Measurements from ENCODE around the gene SYNRG. TPM values are rescaled to one million over a fixed set of nuclear protein-coding genes. Genes with fewer than 3 reads are reported as not detected.

Gene SYNRG
- total RNA-seq, 2 experiments from 2014 or later, result 33.7 to 35.8 TPM

DNA sequence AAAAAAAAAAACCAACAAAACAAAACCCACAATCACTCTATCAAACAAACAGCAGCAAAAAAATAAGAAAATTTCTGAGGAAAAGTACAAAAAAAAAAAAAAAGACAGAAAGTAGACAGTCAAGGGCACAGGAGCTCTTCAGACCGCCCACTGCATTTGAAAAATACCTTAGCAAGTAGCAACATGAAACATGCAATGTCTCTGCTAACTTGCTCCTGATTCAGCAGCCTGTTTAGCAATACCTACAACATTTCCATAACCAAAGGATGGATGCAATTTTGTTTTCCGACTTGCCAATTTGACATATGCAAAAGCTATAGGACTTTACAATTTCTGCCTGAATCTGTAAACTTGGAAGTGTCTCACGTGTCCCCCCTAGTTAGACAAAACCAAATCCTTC is 57.4 kb downstream of the SYNRG start:
- ChIA-PET CTCF (interaction anchor here (0.9 kb wide), 1 partner anchor 25 kb away, joined by 3 read pairs; no protein-coding TSS in a partner anchor), POLR2A (interaction anchor here (0.6 kb wide), 1 partner anchor 151 kb away, joined by 8 read pairs; no protein-coding TSS in a partner anchor)

DNA sequence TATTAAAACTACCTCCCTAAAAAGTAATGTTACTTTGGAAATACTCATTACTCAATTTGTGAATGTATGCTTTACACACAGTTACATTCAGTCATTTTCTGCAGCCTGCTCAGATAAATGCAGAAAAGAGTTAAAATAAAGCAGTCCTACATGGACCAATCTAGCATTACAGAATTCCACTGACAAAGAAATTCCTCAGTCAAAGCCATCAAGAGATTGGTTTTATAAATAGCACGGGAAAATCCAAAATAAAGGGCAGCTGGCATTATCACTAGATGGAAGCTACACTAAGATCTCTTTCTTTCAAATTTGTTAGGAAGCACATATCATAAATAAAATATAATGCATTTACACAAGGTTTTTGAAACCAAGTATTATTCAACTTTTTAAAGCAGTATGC is 61.2 kb downstream of the SYNRG start:
- ChIA-PET POLR2A (no interaction called here), CTCF (interaction anchor here (0.7 kb wide), 1 partner anchor 296 kb away, joined by 3 read pairs; no protein-coding TSS in a partner anchor)

DNA sequence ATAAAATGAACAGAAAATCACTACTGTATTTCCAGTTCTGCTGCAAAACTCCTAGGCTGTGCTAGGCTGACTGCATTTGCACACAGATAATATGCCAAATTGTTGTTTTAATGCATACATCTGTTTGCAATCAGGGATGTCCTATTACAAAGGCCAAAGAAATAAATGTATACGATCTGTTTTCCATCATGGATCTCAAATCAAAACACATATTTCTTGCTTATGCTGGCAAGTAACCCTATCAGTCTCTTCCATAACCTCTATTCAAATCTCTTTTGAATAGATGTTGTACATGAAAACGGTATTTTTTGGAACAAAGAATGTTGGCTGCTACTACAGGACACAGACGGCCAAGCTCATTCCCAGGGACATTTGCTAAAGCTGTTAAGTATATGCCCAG is 62.9 kb downstream of the SYNRG start:
- CTCF ChIA-PET, result no interaction called here

DNA sequence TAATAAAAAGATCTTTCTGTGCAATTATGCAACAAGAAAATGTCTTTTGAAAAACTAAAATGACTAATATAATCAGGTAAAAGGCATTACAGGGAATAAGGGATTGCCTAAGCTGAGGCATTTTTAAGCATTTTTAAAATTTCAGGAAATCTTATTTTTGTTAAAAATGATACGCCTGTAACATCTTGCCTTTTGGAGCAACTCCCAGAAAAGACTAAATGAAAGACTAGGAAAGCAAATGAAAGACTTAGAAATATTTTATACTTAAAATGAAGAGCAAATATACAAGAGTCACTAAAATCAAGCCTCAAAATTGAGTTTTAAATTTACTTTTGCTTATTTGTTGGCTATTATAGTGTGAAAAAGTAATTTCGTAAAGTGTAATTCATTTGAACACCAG is 63.7 kb downstream of the SYNRG start:
- CTCF ChIA-PET, result no interaction called here
- POLR2A ChIA-PET, result no interaction called here

More for the DNA sequence above, 62.9 kb downstream of the SYNRG start:
- POLR2A ChIA-PET, result no interaction called here

DNA sequence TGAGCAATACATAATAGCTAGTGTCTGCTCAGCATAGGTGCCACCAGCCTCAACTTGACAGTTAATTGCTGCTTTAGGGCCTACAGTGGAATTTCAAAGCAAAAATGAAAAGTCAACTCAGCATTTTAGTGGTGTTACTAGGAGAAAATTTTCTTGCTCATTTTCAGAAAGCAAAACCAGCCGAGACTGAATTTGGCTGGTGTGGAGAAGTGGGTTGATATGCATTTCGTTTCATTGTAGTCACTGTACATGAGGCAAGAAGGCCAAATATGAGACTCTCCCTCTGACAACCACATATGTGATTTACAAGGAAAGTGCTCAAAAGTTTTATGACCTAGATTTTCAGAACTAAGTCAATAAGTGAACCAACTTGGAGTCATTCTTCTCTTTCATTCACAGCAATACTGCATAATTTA is 65.6 kb downstream of the SYNRG start:
- CTCF ChIA-PET, result interaction anchor here (0.6 to 0.7 kb wide), 3 partner anchors 9 to 141 kb away, joined by 3 read pairs; no protein-coding TSS in a partner anchor
- POLR2A ChIA-PET, result no interaction called here

DNA sequence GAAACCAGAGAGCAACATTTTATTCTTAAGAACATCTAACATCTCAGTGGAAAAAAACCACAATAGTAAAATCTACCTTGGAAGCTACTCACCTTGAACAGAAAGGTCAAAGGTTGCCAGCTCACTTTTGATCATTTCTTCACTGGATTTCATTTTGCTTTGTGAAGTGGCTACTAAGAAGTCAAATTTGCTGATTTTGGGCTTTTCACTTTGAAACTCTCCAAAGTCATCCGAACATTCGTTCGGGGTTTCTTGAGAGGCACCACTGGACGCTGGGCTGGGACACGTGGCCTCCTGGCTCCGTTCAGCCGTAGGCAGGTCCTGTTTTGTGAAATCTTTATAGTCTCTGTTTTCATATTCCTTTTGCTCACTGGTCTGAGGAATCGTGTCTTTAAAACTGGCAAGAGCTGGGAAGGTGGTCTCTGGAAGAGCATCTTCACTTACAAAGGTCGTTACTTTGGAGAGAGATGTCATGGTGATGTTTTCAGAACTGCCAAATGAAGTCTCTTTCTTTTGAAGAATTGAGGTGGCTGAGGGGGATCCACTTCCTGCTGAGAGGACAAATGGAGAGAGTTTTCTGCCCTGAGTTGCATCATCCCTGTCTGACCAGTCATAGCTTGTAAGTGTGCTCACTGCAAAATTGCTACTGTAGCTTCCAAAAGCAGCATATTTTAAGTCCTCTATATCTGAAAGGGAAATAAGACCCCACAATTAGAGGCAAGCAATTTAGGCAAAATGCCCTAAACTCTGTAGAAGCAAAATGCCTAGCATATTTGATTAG is 67.1 kb downstream of the SYNRG start:
- POLR2A ChIA-PET, result no interaction called here
- CTCF ChIA-PET, result interaction anchor here (0.6 kb wide), 1 partner anchor 238 kb away, joined by 3 read pairs; no protein-coding TSS in a partner anchor

DNA sequence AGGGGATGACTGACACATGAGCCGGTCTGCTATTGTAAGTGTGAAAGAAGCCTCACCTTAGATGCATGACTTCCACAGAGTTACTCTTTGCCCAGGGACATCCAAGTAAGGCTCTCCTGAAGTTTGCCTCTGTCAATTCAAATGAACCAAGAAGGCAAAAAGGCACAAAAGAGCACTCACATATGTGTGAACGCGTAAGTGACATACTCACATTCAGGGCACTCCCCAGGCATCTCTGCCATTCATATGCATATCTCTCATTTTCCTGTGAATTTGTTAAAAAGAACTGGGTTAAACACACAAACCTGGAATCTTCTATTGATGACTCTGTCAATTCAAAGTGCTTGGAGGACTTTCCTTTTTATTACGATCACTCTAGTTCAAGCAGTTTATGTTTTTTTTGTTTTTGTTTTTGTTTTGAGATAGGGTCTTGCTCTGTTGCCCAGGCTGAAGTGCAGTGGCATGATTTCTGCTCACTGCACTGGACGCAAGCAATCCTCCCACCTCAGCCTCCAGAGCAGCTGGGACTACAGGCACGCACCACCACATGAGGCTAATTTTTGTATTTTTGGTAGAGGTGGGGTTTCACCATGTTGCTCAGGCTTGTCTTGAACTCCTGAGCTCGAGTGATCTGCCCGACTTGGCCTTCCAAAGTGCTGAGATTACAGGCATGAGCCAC is 70.1 kb downstream of the SYNRG start:
- ChIA-PET CTCF (no interaction called here), POLR2A (no interaction called here)

DNA sequence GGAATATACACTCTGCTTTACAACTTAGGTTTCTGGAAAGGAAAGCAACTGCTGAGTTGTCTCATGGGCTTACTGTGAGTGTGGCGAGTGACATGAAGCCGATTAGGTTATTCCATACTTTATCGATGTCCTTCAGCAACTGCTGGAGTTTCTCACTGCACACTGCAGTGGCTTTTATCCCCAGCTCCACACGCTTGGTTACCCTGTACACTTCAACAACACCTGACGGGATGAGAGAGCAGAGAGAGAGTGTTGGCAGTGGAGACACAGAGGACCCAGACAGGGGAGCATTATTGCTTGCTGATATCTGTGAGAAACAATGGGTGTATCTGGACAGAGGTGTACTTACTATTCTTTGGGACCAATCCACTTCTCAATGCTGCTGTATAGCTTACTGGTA is 73.3 kb downstream of the SYNRG start:
- POLR2A ChIA-PET, result no interaction called here
- CTCF ChIA-PET, result interaction anchor here (1.2 kb wide), 1 partner anchor 9 kb away, joined by 3 read pairs; no protein-coding TSS in a partner anchor

DNA sequence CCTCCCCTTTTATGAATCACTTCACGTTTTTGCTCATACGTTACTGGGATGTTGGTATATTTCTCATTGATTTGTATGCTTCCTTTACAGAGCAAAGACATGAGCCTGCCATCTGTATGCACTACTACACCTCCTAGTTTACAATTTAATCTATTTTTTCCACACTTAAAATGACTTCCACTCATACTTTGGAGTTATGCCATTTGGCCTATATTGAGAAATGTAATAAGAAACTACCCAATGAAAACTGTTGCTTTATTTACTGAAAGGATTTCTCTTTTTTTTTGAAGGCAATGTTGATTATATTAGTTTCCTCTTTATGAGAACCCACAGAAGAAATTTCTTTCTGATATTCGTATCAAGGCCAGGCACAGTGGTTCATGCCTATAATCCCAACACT is 76.5 kb downstream of the SYNRG start:
- ChIA-PET CTCF (no interaction called here), POLR2A (no interaction called here)

DNA sequence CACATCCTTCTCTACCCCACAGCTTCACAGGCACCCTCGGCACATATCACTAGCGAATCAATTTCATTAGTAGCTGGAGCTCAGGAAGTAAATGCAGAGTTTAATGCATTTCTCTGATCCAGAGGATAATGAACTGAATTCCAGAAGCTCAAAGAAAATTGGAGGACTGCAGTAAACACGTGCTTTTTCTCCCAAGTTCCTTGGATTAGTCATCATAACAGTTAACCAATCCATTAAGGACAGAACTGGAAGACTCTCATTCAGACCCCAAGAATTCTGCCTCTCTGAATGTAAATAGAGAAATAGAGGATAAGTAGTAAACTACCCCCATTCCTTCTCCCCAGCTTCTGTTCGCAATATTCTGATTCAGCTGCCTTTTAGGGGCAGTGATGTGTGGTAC is 78.8 kb downstream of the SYNRG start:
- CTCF ChIA-PET, result no interaction called here
- POLR2A ChIA-PET, result no interaction called here

DNA sequence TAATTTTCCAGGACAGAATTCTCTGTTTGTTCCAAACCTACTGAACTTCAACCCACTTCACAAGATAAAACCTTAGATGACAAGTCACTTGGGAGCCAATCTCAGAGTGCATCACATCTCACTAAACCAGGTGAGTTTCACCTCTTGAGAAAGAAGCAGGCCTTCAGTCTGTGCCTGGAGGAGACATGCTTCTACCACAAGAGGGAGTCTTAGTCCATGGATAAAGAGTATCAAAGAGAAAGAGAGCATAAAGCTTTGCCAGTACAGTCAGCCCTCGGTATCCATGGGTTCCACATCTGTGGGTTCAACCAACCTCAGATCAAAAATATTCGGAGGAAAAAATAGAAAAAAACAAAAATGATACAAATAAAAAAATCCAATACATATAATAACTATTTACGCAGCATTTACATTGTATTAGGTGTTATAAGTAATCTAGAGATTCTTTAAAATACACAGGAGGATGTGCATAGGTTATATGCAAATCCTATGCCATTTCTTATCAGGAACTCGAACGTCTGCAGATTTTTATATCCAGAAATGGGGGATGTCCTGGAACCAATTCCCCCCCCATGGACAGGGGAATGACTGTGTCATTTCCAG is 81.9 kb downstream of the SYNRG start:
- ChIA-PET CTCF (interaction anchor here (1.0 to 1.2 kb wide), 2 partner anchors 8 to 82 kb away, joined by 3 read pairs; partner anchors contain the start of gene SYNRG), POLR2A (no interaction called here)

DNA sequence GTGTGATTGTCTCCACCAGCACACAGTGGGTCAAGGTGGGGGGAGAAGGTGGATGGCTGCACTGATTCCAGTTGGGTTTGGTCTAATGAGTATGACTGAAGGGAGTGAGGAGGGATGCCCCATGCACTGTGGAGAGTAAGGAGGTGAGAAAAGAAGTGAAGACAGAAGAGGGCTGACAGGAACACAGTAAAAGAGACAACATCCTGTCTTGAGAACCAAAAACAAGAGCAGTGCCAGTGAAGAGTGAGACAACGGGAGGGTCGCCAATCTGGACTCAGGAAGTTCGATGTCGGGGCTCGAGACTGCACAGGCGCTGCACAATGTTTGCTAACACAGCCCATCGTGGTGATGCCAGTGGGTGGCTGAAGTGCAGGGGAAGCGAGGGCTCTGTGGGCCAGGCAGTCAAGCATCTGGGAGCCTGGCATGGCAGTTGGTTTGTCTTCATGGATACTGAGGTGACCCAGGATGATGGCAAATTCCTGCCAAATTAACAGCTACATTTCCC is 85.5 kb downstream of the SYNRG start:
- CTCF ChIA-PET, result no interaction called here
- POLR2A ChIA-PET, result no interaction called here

DNA sequence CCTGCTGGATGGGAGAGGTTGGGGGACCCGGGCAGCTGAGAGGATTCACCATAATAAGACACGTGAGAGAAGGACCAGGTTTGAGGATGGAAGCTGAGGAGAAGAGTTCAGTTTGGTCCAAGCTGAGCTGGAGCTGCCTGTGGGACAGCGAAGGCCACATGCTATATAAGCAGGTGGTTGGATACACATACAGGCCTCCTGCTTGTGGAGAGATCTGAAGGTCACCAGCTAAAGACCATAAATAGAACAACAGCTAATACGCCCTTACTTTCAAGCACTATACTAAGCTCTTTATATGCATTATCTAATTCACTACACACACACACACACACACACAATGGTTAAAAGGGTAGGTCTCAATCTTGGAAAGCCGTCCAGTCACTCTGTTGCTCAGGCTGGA is 87.4 kb downstream of the SYNRG start:
- ChIA-PET CTCF (interaction anchor here (1.0 kb wide), 1 partner anchor 88 kb away, joined by 3 read pairs; the partner anchor contains the start of gene SYNRG), POLR2A (interaction anchor here (0.5 kb wide), 1 partner anchor 992 kb away, joined by 3 read pairs; no protein-coding TSS in a partner anchor)

DNA sequence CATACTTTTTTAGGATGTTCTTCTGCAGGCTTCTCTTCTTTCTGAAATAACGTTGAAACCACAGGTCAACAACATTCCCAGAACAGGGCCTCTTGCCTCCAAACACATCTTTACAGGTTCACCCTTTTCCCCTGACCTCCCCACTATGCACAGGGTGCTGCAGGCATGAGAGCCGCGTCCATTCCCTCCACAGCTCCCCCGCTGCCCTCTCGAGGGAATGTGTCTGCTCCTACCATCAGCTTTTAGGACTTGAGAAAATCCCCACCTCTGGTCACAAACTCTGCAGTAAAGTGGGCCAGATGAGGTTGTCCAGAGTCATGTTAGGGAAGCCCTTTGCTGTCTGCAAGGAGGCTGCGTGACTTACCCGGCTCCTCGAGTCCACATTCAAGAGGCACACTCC is 89.0 kb downstream of the SYNRG start:
- ChIA-PET POLR2A (no interaction called here), CTCF (interaction anchor here (1.0 kb wide), 1 partner anchor 272 kb away, joined by 4 read pairs; no protein-coding TSS in a partner anchor)

DNA sequence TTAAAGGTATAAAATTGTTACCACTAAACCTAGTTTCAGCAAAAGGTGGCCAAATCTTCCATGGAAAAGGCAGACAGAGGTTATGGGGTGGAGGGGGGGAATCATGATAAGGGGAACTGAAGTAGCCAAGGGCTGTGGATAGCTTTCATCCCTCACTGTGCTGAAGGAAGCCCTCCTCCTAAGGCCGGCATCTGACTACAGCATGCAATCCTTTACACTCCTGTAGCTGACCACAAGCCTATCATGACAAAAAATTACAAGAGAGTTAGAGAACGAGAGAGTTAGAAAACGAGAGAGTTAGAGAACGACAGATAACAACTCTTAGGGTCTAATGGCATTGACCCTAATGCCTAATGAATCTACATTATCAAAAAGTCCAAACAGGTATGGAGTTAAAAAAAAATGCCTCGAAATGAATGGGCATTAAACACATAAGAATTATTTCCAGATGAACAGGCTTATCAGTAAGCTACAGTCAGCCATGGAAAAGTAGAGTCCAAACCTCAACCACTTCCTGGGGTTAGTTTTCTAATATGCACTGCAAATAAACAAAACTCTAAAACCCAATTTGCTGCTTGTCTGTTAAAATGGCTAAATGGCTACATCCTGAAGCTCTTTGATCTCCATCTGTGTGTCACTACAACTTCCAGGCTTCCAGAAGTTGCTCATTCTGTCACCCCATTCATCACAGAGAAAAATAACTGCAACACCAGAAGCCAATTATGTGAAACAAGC is 89.8 kb downstream of the SYNRG start:
- ChIA-PET CTCF (interaction anchor here (0.6 to 1.0 kb wide), 2 partner anchors 24 to 272 kb away, joined by 3 to 4 read pairs; no protein-coding TSS in a partner anchor), POLR2A (interaction anchor here (0.7 kb wide), 1 partner anchor 171 kb away, joined by 3 read pairs; no protein-coding TSS in a partner anchor)

DNA sequence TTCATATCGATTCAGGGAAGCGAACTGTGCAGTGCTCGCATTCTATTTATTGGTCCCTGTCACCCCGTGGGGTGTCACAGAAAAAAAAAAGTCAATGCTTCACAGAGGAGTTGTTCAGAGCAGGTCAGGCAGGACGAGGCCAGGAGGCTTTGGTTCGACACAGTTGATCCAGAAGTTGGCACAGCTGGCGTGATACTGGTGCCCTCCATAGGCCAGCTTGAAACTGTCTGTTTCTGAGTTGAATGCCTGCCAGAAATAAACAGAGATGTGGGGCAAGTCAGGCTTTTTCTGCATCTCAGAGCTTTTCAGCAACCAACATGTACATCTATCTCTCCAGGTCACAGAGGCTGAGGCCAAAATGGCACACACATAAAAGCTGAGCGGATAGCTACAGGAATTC is 90.4 kb downstream of the SYNRG start:
- ChIA-PET CTCF (interaction anchor here (0.6 kb wide), 1 partner anchor 25 kb away, joined by 3 read pairs; no protein-coding TSS in a partner anchor), POLR2A (interaction anchor here (0.7 kb wide), 1 partner anchor 170 kb away, joined by 3 read pairs; no protein-coding TSS in a partner anchor)

DNA sequence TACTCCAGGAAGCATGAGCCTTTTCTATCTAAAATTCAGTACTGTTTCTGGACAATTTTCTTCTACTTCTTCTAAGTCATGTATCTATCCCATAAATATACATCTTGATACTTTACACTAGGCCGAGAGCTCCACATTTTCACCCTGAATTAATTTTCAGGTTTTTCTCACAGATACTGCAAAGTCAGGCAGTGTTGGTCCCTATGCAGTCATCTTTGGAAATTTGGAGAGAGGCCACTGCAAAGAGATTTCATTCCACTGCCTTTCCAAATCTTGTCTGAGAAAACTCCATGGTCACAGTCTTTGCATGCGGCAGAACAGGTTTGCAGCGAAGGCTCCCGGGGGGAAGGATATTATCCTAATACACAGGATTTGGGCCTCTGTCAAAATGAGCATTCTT is 91.3 kb downstream of the SYNRG start:
- POLR2A ChIA-PET, result no interaction called here
- CTCF ChIA-PET, result no interaction called here

DNA sequence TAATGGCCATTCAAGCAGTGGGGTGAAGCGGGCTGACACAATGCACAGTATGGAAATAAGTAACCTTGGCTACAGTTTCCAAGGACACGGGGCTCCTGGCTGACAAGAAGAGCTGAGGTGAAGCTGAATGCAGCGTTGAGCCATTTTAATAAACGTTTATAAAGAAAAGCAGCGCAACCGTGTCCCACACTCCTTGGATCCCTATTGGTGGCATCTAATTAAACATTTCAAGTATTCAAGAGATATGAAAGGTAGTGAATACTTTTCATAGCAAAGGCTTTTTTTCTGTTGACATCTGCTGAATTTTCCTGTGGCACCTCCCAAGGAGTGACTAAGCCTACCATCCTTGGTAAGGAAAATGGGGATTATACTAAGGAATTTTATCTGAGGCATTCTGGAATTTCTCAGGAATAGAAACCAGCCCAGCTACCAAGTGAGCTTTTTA is 93.1 kb downstream of the SYNRG start:
- POLR2A ChIA-PET, result no interaction called here
- CTCF ChIA-PET, result interaction anchor here (0.6 to 0.7 kb wide), 2 partner anchors 18 to 20 kb away, joined by 3 read pairs; no protein-coding TSS in a partner anchor

DNA sequence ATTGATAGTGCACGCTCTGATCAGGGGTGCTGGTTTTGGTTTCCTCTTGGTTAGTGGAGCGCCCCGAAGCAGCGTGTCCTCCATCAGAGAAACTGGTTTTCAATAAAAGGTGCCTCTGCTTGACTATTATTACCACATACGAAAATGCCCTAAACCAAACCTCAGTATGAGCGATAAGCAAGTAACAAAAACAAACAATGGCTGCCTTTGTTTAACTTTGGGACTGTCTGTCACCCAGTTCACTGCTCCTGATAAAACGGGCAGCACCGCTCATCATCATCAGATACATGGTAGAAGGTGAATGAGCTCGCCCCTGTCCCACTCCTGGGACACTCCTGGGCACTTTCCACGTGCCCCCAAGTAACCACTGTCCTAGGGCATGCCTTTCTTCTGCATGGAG is 95.5 kb downstream of the SYNRG start:
- CTCF ChIA-PET, result no interaction called here

More for the DNA sequence above, 95.5 kb downstream of the SYNRG start:
- POLR2A ChIA-PET, result no interaction called here
